ENCODE measurements around the gene HJV.

The HJV gene

GRCh38 chr1:146022403-146023127 is 1.0 kb upstream of the HJV start:
- DNase-seq (ENCODE audit: extremely low read depth, low read depth): no peak
- no peak for TF ChIP-seq CTCF (IDR thresholded peaks at IDR 0.05; ENCODE audit: low read depth, low read length)

- no peak for DNase-seq (ENCODE audit: extremely low read depth, low read depth)
- no peak for TF ChIP-seq CTCF (IDR thresholded peaks at IDR 0.05; ENCODE audit: low read depth, low read length)
These were observed 487 bp downstream of the HJV start for GRCh38 chr1:146021050-146021445.

- TF ChIP-seq CTCF (IDR thresholded peaks at IDR 0.05; ENCODE audit: low read depth, low read length): no peak
- DNase-seq (ENCODE audit: extremely low read depth, low read depth): no peak
These were observed 1.2 kb downstream of the HJV start for GRCh38 chr1:146020058-146021049.

- no peak for DNase-seq (ENCODE audit: extremely low read depth, low read depth)
- TF ChIP-seq CTCF (IDR thresholded peaks at IDR 0.05; ENCODE audit: low read depth, low read length): no peak
These were observed 2.1 kb downstream of the HJV start for GRCh38 chr1:146019231-146020057.

GRCh38 chr1:146016891-146017290 is 4.6 kb downstream of the HJV start:
- no peak for TF ChIP-seq CTCF (IDR thresholded peaks at IDR 0.05; ENCODE audit: low read depth, low read length)
- DNase-seq (ENCODE audit: extremely low read depth, low read depth): no peak

GRCh38 chr1:146013559-146013922 is 8.0 kb downstream of the HJV start:
- no peak for DNase-seq (ENCODE audit: extremely low read depth, low read depth)
- TF ChIP-seq CTCF (IDR thresholded peaks at IDR 0.05; ENCODE audit: low read depth, low read length): no peak

Data from AG09319 (cell line).